K562 (cell line): Measurements from ENCODE around the gene WDR31. TPM values are rescaled to one million over a fixed set of nuclear protein-coding genes. Genes with fewer than 3 reads are reported as not detected.

Source experiments
- CBX3 ChIP-seq, 2 experiments: IDR thresholded peaks; 1 replicate in 1 of 2; 2 replicates in 1 of 2; pipeline ENCODE4 v1.6.1; 2012; ENCODE audit warnings: inconsistent platforms in 2 of 2, low read length in 2 of 2, borderline replicate concordance in 1 of 2, control low read depth in 1 of 2
- KLF13 ChIP-seq: fragments of 450-650 bp; IDR thresholded peaks from 2 replicates; pipeline ENCODE4 v1.6.1; 2016; ENCODE audit warnings: missing genetic modification characterization, low read depth, mild to moderate bottlenecking, missing compliant biosample characterization, moderate library complexity, borderline replicate concordance
- MBD2 ChIP-seq: sonication (generic); IDR thresholded peaks from 2 replicates; pipeline ENCODE4 v1.6.1; 2016; ENCODE audit warnings: low read depth, borderline replicate concordance
- MYNN ChIP-seq, 2 experiments: sonication (generic); formaldehyde crosslinking in 1 of 2; IDR thresholded peaks; 2 replicates each; pipeline versions ENCODE4 v1.5.0 to v1.6.1; 2016 to 2020; ENCODE audit warnings: antibody characterized with exemption in 1 of 2, missing genetic modification reagents in 1 of 2
- RBM15 ChIP-seq: fragments of 200-400 bp; formaldehyde crosslinking; IDR thresholded peaks from 2 replicates; pipeline ENCODE4 v1.6.1; 2018; ENCODE audit warnings: mild to moderate bottlenecking, low read length, moderate library complexity; ENCODE audit not compliant: insufficient read depth
- SIN3A ChIP-seq, 2 experiments: fragments of 150-350 bp in 1 of 2; IDR thresholded peaks; 2 replicates each; pipeline ENCODE4 v1.6.1; 2011 to 2016; ENCODE audit warnings: borderline replicate concordance in 2 of 2, low read depth in 2 of 2, low read length in 2 of 2, mild to moderate bottlenecking in 2 of 2, moderate library complexity in 2 of 2; ENCODE audit not compliant: control insufficient read depth in 1 of 2
- ZNF324 ChIP-seq: fragments of 250-450 bp; sonication (Bioruptor Pico); IDR thresholded peaks from 2 replicates; pipeline ENCODE4 v1.4.0; 2020; ENCODE audit warnings: mild to moderate bottlenecking
- polyA plus RNA-seq, 8 experiments: library from polyadenylated mRNA; depleted of rRNA in 4 of 8; stranded (reverse) in 5 of 8; unstranded in 3 of 8; fragments of >200 nt; fragmentation: Nextera tagmentation in 2 of 8; fragmentation: Illumina TruSeq in 1 of 8; extraction: Ambion mirVana in 2 of 8; extraction: Trizol in 1 of 8; gene quantifications; 2 replicates each; pipeline versions ENCODE4 v1.2.1 to v1.2.3, GENCODE V29; 2011 to 2014; ENCODE audit warnings: inconsistent platforms in 1 of 8, missing spikeins in 1 of 8
- total RNA-seq, 7 experiments: library from RNA; depleted of rRNA in 6 of 7; stranded (reverse); fragments of >200 nt in 6 of 7; fragmentation: Illumina TruSeq in 2 of 7; extraction: Trizol in 2 of 7; gene quantifications; 2 replicates each; pipeline versions ENCODE4 v1.2.1 to v1.2.3, GENCODE V29; 2011 to 2021; ENCODE audit warnings: low replicate concordance in 1 of 7
- TF ChIP-seq, protein P1 (sequence below): sonication (generic); formaldehyde crosslinking; IDR thresholded peaks from 2 replicates; pipeline ENCODE4 v1.8.1; 2022; ENCODE audit warnings: missing genetic modification reagents
- TF ChIP-seq, protein P2 (sequence below): sonication (generic); formaldehyde crosslinking; IDR thresholded peaks from 2 replicates; pipeline ENCODE4 v1.8.1; 2023; ENCODE audit warnings: mild to moderate bottlenecking, missing genetic modification reagents, moderate library complexity
- TF ChIP-seq, protein P3 (sequence below): sonication (generic); formaldehyde crosslinking; IDR thresholded peaks from 2 replicates; pipeline ENCODE4 v1.8.0; 2022; ENCODE audit warnings: missing genetic modification reagents, mild to moderate bottlenecking, borderline replicate concordance
- TF ChIP-seq, protein P4 (sequence below): fragments of 450-650 bp; IDR thresholded peaks from 2 replicates; pipeline ENCODE4 v1.6.1; 2018; ENCODE audit warnings: mild to moderate bottlenecking, low read depth; ENCODE audit not compliant: partially characterized antibody
- TF ChIP-seq, protein P5 (sequence below), 3 experiments: fragments of 200-800 bp in 1 of 3; sonication (Bioruptor generic) in 1 of 3; sonication (generic) in 1 of 3; formaldehyde crosslinking in 1 of 3; IDR thresholded peaks; 2 replicates each; pipeline versions ENCODE4 v1.6.1 to v1.8.0; 2016 to 2022; ENCODE audit warnings: mild to moderate bottlenecking in 2 of 3, missing compliant biosample characterization in 2 of 3, missing genetic modification characterization in 2 of 3, missing genetic modification reagents in 1 of 3
- TF ChIP-seq, protein P6 (sequence below): IDR thresholded peaks from 2 replicates; pipeline ENCODE4 v1.6.1; 2016; ENCODE audit warnings: missing genetic modification characterization, missing compliant biosample characterization

WDR31 gene
- total and polyA plus RNA-seq, 9 of the 15 experiments (the other 6 are each of a cell fraction or from before 2014, with no cell fraction given) = 0.35 to 1.8 (median 0.95) TPM

DNA sequence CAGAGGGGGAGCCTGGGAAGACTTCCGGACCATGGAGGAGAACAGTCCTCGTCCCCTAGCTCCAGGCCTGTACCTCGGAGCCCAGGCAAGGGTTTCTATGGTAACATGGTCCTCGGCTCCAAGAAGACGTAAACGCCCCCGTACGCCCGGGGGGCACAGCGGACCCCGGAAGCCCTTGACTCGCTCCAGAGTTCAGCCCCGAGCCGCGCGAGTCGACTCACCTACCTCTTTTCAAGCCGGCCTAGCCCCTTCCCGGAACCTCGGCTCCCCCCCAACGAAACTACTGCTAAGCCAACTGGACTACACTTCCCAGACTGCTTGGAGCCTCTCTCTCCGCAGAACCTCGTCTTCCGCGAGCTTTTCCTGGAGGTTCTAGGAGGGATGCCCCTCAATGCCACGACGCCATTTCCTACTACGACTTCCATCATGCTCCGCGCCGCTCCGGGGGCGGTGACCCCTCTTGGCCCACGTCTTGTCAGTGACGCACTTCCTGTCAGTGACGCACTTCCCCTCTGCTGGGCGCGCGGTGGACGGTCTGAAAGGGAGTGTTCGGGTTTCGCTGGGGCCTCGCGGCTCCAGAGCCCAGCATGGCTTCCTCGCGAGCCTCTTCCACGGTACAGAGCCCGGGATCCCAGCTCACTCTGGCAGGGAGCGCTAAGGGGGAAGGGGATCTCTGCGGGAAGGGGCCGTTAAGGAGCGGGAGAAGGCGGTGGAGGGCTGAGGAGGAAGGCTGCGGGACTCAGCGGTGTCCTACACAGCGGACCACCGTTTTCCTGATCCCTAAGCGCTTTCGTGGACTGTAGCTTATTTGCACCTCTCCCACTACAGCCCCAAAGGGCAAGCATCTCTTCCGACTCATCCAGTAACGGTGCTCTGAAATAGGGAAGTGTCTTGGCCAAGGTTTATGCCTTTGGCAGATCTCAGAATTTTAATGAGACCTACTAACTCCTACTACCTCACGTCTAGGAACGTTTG, 64.6 kb downstream of the WDR31 start, which contains the start of the genes CDC26 and PRPF4 (continued):
- TF ChIP-seq, protein P1, sequence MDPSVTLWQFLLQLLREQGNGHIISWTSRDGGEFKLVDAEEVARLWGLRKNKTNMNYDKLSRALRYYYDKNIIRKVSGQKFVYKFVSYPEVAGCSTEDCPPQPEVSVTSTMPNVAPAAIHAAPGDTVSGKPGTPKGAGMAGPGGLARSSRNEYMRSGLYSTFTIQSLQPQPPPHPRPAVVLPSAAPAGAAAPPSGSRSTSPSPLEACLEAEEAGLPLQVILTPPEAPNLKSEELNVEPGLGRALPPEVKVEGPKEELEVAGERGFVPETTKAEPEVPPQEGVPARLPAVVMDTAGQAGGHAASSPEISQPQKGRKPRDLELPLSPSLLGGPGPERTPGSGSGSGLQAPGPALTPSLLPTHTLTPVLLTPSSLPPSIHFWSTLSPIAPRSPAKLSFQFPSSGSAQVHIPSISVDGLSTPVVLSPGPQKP = no peak
- TF ChIP-seq, protein P2, sequence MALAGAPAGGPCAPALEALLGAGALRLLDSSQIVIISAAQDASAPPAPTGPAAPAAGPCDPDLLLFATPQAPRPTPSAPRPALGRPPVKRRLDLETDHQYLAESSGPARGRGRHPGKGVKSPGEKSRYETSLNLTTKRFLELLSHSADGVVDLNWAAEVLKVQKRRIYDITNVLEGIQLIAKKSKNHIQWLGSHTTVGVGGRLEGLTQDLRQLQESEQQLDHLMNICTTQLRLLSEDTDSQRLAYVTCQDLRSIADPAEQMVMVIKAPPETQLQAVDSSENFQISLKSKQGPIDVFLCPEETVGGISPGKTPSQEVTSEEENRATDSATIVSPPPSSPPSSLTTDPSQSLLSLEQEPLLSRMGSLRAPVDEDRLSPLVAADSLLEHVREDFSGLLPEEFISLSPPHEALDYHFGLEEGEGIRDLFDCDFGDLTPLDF (CRISPR knock-in tag) = no peak
- TF ChIP-seq, protein P3, sequence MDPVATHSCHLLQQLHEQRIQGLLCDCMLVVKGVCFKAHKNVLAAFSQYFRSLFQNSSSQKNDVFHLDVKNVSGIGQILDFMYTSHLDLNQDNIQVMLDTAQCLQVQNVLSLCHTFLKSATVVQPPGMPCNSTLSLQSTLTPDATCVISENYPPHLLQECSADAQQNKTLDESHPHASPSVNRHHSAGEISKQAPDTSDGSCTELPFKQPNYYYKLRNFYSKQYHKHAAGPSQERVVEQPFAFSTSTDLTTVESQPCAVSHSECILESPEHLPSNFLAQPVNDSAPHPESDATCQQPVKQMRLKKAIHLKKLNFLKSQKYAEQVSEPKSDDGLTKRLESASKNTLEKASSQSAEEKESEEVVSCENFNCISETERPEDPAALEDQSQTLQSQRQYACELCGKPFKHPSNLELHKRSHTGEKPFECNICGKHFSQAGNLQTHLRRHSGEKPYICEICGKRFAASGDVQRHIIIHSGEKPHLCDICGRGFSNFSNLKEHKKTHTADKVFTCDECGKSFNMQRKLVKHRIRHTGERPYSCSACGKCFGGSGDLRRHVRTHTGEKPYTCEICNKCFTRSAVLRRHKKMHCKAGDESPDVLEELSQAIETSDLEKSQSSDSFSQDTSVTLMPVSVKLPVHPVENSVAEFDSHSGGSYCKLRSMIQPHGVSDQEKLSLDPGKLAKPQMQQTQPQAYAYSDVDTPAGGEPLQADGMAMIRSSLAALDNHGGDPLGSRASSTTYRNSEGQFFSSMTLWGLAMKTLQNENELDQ (CRISPR knock-in tag) = no peak
- TF ChIP-seq CBX3 (IDR thresholded peaks at IDR 0.05; ENCODE audit: borderline replicate concordance in 1 of 2, low read length in 2 of 2) (no peak), SIN3A (IDR thresholded peaks at IDR 0.05; ENCODE audit: borderline replicate concordance in 2 of 2, control insufficient read depth in 1 of 2, low read depth in 2 of 2, low read length in 2 of 2) (peak; percentile 71 to 86; a peak in 2 of 4 replicates), ZNF324 (CRISPR knock-in tag) (peak; percentile 33; the same call in 1 of the 2 replicates), RBM15 (no peak), KLF13 (tag) (no peak; the same call in 1 of the 2 replicates), MYNN (IDR thresholded peaks at IDR 0.05) (no peak), MYNN (CRISPR knock-in tag; IDR thresholded peaks at IDR 0.05) (no peak), MBD2 (peak; percentile 91)
- TF ChIP-seq, protein P4, sequence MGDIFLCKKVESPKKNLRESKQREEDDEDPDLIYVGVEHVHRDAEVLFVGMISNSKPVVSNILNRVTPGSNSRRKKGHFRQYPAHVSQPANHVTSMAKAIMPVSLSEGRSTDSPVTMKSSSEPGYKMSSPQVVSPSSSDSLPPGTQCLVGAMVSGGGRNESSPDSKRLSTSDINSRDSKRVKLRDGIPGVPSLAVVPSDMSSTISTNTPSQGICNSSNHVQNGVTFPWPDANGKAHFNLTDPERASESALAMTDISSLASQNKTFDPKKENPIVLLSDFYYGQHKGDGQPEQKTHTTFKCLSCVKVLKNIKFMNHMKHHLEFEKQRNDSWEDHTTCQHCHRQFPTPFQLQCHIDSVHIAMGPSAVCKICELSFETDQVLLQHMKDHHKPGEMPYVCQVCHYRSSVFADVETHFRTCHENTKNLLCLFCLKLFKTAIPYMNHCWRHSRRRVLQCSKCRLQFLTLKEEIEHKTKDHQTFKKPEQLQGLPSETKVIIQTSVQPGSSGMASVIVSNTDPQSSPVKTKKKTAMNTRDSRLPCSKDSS = no peak
- TF ChIP-seq, protein P5, sequence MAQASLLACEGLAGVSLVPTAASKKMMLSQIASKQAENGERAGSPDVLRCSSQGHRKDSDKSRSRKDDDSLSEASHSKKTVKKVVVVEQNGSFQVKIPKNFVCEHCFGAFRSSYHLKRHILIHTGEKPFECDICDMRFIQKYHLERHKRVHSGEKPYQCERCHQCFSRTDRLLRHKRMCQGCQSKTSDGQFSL (CRISPR knock-in tag; IDR thresholded peaks at IDR 0.05) = peak; percentile 84
- TF ChIP-seq, protein P5 (tag; IDR thresholded peaks at IDR 0.05) = peak in 1 of 2 experiments; percentile 86; a peak in 2 of 4 replicates
- TF ChIP-seq, protein P6, sequence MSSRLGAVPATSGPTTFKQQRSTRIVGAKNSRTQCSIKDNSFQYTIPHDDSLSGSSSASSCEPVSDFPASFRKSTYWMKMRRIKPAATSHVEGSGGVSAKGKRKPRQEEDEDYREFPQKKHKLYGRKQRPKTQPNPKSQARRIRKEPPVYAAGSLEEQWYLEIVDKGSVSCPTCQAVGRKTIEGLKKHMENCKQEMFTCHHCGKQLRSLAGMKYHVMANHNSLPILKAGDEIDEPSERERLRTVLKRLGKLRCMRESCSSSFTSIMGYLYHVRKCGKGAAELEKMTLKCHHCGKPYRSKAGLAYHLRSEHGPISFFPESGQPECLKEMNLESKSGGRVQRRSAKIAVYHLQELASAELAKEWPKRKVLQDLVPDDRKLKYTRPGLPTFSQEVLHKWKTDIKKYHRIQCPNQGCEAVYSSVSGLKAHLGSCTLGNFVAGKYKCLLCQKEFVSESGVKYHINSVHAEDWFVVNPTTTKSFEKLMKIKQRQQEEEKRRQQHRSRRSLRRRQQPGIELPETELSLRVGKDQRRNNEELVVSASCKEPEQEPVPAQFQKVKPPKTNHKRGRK = no peak
